Upper lobe of right lung (tissue), 1 donor: ENCODE measurements around the gene ALG5. TPM values are rescaled to one million over a fixed set of nuclear protein-coding genes. Genes with fewer than 3 reads are reported as not detected.
A peak's percentile ranks its signal among the peaks of the same experiment; 100 is the strongest.

Experiments used
- ATAC-seq: fragments of 200-7000 bp; cut with Tn5 transposase; one replicate; pipeline ENCODE4 v1.9.1; 2020; ENCODE audit warnings: mild to moderate bottlenecking, moderate library complexity
- DNase-seq: peaks from one replicate; pipeline ENCODE4 v3.0.0-alpha.2; 2020
- H3K27ac ChIP-seq: fragments of 200-600 bp; one replicate; pipeline ENCODE4 v1.8.0; 2022
- H3K27me3 ChIP-seq: fragments of 200-600 bp; one replicate; pipeline ENCODE4 v1.8.0; 2022; ENCODE audit warnings: mild to moderate bottlenecking
- H3K36me3 ChIP-seq: fragments of 200-600 bp; one replicate; pipeline ENCODE4 v1.8.0; 2022
- H3K4me1 ChIP-seq: fragments of 200-600 bp; one replicate; pipeline ENCODE4 v1.8.0; 2022
- H3K4me3 ChIP-seq: fragments of 200-600 bp; one replicate; pipeline ENCODE4 v1.8.0; 2022; ENCODE audit warnings: mild to moderate bottlenecking
- H3K9me3 ChIP-seq: fragments of 200-600 bp; one replicate; pipeline ENCODE4 v1.8.0; 2022
- CTCF ChIP-seq: fragments of 200-600 bp; IDR thresholded peaks from one replicate; pipeline ENCODE4 v1.8.0; 2022; ENCODE audit warnings: antibody characterized with exemption
- intact Hi-C: fragments of 100-400 bp; cut with DNase I; formaldehyde crosslinking; loops from one replicate; pipeline ENCODE4 v1.11.0; 2022
- long read RNA-seq: library from polyadenylated mRNA; unstranded; transcript quantifications from one replicate; pipeline ENCODE4 v2.0.0, GENCODE V29; 2021
- total RNA-seq: library from RNA; stranded (reverse); fragmentation: NEBNext Ultra II Directional; extraction: Animal tissue kit (Norgen Biotek cat#: 25700); gene quantifications from one replicate; pipeline ENCODE4 v1.2.1, GENCODE V29; 2021
- donor health status: DM: no; HTN: yes; CAD: no; lungs with severe emphysema.

The ALG5 gene, protein sequence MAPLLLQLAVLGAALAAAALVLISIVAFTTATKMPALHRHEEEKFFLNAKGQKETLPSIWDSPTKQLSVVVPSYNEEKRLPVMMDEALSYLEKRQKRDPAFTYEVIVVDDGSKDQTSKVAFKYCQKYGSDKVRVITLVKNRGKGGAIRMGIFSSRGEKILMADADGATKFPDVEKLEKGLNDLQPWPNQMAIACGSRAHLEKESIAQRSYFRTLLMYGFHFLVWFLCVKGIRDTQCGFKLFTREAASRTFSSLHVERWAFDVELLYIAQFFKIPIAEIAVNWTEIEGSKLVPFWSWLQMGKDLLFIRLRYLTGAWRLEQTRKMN
- total RNA-seq, result 27.2 TPM
- long read RNA-seq, transcript ALG5-201 (10 exons, 1,154 nt), result major isoform, 63 of 76 reads
- long read RNA-seq, partial matches to known transcripts, result 3 of 76 reads
- long read RNA-seq, other reads (novel, unspliced or antisense), result 10 of 76 reads

- intact Hi-C loops, result loop anchor here (10.0 kb wide), 1 partner anchor 144 kb away; no protein-coding TSS in a partner anchor
Observed at GRCh38 chr13:36999054-36999714, at the start of gene ALG5. Gene ALG5, minus strand, starts transcription at chr13:36999340. Its CDS starts 40 bp downstream, at chr13:36999300.

DNA sequence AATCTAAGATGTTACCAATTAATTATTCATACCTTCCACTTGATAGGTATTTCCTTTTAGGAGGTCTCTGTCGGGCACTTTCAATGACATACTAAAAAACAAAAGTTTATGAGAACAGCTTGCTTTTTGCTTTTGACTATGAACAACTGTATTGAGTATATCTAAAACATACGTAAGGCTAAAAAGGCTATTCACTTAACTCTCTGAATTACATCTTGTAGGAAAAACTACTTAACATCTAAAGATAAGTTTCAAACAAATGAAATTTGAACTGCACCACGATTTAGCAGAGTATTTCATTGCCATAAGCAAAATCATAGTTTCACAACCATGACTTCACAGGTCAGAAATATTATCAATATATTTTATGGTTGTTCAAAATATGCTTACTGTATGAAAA is 48.7 kb upstream of the ALG5 start:
- Histone ChIP-seq H3K27ac (no peak overlapping the region), H3K36me3 (peaks cover 59% of the 10 kb centered on the region), H3K4me3 (no peak overlapping the region), H3K27me3 (no peaks in the 10 kb centered on the region), H3K9me3 (no peaks in the 10 kb centered on the region), H3K4me1 (no peaks in the 10 kb centered on the region)
- DNase-seq, result no peak
- no peak for ATAC-seq
- intact Hi-C loops, result no loop called here
- no peak for TF ChIP-seq CTCF

More at GRCh38 chr13:36999054-36999714, at the start of gene ALG5:
- DNase-seq, result peak; percentile 96
- H3K27me3 ChIP-seq, result no peaks in the 10 kb centered on the region
- H3K27ac ChIP-seq, result peak within 1 kb of the TSS; percentile 100
- H3K4me1 ChIP-seq, result peaks cover 18% of the 10 kb centered on the region
- H3K9me3 ChIP-seq, result no peaks in the 10 kb centered on the region
- TF ChIP-seq CTCF, result peak; percentile 97
- H3K36me3 ChIP-seq, result peaks cover 27% of the 10 kb centered on the region
- peak within 1 kb of the TSS; percentile 95 for H3K4me3 ChIP-seq
- ATAC-seq, result peak; percentile 96

DNA sequence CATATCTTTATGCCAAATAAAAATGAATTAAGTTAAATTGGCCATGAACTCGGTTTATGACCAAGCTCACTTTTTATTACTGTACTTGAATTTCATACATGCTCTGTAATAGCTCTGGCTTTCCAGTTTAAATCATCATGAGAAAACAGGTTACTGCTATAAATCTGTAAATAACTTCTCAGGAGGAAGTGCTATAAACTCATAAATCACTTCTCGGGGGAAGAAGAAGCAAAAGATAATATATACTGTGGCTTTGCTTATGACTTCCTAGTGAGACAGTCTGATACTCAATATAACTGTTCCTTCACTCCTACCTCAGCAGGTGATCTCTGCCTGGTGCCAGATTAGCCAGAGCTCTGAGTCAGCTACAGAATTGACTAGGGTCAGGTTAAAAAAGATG is 47.9 kb upstream of the ALG5 start:
- ATAC-seq (no peak), DNase-seq (no peak)
- no peak for TF ChIP-seq CTCF
- Histone ChIP-seq H3K27me3 (no peaks in the 10 kb centered on the region), H3K4me3 (no peak overlapping the region), H3K4me1 (no peaks in the 10 kb centered on the region), H3K27ac (no peak overlapping the region), H3K36me3 (peaks cover 67% of the 10 kb centered on the region), H3K9me3 (no peaks in the 10 kb centered on the region)
- intact Hi-C loops, result no loop called here

GRCh38 chr13:37046062-37046461 is 46.9 kb upstream of the ALG5 start:
- Histone ChIP-seq H3K4me1 (no peaks in the 10 kb centered on the region), H3K27me3 (no peaks in the 10 kb centered on the region), H3K27ac (no peak overlapping the region), H3K9me3 (no peaks in the 10 kb centered on the region), H3K36me3 (peaks cover 77% of the 10 kb centered on the region), H3K4me3 (no peak overlapping the region)
- intact Hi-C loops, result no loop called here
- TF ChIP-seq CTCF, result no peak
- DNase-seq, result no peak
- ATAC-seq, result no peak

DNA sequence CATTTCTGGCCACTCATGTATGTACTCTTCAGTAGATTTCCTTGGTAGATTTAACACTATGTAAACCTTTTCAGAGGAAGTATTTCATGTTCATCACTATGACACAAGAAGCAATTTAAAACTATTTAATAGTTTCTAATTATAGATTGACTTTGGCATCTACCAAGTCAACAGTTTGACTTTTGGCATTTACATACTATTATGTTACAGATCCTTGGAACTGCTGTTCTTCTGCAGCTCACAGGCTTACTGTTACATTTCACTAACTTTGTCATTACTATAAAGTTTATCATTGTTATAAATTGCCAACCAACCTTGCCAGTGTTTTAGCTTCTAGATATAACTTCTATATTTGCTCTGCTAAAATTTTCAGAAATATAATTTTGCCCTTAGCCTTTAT is 41.6 kb upstream of the ALG5 start:
- TF ChIP-seq CTCF, result no peak
- Histone ChIP-seq H3K4me1 (no peaks in the 10 kb centered on the region), H3K27me3 (no peaks in the 10 kb centered on the region), H3K4me3 (no peak overlapping the region), H3K36me3 (peaks cover 99% of the 10 kb centered on the region), H3K9me3 (no peaks in the 10 kb centered on the region), H3K27ac (no peak overlapping the region)
- no peak for DNase-seq
- intact Hi-C loops, result no loop called here
- no peak for ATAC-seq
